ENCODE measurements around the gene CMIP.
"Not testable (repeated sequence)": the region's sequence is repeated elsewhere in the genome, so short reads cannot be mapped to it uniquely, and the experiment has no call there.

Gene CMIP

DNA sequence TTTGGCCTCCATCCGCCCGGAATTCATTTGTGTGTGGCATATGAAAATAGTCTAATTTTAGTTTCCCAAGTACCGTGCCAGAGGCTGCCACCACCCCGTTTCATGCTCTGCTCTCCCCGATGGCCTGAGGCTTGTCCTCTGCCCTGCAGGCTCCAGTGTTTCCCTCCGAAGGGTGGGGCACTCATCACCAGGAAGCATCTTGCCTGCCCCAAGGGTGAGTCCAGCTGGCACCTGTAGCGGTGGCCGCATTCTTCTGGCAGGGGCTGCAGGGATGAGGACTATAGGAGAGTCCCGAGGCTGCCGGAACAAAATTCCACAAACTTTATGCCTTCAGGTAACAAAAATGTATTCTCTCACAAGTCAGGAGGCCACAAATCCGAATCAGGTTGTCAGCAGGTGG lies 23.1 kb upstream of the CMIP start:
- DNase-seq, result no peak

DNA sequence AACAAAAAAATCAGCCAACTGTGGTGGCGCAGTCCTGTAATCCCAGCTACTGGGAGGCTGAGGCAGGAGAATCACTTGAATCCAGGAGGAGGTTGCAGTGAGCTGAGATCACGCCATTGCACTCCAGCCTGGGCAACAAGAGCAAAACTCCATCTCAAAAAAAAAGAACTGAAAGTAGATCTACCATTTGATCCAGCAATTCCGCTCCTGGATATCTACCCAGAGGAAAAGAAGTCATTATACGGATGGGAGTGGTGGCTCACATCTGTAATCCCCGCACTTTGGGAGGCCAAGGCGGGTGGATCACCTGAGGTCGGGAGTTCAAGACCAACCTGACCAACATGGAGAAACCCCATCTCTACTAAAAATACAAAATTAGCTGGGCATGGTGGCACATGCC lies 22.5 kb upstream of the CMIP start:
- not testable (repeated sequence) for DNase-seq

DNA sequence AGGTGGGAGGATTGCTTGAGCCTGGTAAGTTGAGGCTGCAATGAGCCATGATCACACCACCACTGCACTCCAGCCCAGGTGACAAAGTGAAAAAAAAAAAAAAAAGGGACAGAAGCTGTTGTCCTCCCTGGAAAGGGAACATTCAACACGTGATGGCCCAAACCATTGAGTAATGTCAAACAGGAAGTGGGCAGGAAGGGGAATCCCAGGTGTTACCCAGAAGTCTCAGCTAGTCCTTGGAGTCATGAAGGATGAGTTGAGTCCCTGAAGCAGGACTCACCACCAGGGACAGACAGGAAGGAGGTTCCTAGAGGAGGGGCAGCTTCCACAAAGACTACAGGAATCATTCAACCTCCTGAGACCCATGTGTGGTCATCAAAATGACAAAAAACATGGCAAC lies 19.8 kb upstream of the CMIP start:
- no peak for DNase-seq

DNA sequence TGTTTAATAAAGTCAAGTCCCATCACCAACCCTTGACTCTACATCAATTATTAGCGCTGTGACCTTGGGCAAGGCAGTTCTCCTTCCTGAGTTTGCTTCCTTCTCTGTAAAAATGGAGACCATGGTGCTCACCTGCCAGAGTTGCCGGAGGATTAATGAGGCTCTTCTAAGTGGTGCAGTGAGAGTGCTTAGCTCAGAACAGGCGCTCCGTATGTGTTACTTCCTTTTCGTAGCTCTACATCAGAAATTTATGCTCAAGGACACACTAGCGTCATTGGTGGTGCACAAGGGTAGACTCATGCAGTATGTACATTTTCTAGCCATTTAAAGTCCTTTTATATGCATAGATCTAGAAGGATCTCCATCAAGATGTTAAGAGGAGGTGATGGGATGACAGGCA lies 17.4 kb upstream of the CMIP start:
- no peak for DNase-seq

- DNase-seq, result no peak
Observed at GRCh38 chr16:81429045-81429521, 15.5 kb upstream of the CMIP start.

DNA sequence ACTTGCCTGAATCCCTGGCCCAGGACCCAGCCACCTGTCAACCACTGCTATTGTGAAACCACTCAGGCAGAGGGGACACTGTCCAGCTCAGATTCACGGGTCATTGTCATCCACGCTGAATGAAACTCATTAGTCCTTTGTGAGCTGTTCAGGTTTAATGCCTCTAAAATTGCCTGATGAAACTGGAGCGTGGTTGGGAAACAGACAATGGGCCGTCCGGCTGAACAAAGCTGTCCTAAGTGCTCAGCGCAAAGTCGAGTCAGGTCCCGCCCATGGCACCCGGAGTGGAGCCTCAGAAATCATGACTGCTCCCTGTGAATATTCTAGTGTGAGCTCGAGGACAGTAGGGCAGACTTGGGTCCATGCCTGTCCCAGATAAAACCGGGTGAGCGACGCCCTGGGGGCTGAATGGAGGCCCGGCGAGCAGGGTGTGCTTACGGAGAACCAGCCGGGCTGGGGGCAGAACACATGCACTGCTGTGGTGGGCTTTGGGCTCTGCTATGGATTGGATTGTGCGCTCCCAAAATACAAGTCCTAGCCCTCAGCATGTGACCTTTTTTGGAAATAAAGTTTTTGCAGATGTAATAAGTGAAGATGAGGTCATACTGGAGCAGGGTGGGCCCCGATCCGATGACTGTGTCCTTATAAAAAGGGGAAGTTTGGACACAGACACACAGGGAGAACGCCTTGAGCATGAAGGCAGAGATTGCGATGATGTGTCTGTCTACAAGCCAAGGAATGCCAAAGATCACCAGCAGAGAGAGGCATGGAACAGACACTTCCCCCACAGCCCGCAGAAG lies 12.9 kb upstream of the CMIP start:
- DNase-seq, result no peak

DNA sequence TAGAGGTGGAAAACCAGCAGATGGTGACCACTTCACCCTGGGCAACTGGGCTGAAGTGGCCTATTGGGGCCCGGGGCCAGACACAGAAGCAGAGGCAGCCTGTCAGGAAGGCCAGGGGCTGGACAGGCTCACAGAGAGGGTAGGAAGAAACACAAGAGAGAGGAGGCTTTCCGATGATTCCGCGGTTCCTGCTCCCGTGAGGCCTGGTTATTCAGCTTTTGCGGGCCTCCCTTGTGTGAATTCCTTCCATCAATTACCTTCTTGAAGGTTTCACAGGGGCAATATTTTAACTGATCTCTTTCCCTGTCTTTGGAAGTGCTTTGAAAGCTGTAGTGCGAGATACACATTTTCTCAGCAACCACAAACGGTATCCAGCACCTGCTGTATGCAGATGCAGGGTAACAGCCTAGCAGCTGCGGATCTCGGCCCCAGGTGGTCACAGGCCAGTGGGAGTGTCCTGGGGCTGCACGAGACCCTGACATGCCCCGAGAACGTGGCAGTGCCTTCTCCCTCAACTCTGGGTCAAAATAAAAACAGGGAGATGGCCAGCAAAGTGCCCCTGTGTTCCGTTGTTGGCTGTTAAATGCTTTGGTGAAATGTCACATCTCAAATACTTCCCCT lies 11.6 kb upstream of the CMIP start:
- no peak for DNase-seq

DNA sequence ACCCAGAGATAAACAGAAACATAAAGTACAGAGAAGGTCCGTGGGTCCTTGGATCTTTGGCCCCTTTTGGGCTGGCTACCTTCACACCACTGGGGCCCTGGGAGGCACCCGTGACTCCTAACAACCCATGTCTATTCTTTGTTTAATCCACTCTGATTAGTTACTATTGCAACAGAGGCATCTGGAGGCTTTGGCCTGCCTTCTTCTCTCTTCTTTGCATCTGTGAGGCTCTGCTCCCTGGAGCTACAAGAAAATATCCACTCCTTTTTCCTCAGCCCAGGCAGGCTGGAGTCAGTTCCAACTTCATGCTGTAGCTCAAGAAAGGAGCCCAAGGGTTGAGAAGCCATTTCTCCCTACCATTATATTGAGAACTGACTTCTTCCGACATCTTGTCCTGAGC lies 9.5 kb upstream of the CMIP start:
- no peak for DNase-seq

DNA sequence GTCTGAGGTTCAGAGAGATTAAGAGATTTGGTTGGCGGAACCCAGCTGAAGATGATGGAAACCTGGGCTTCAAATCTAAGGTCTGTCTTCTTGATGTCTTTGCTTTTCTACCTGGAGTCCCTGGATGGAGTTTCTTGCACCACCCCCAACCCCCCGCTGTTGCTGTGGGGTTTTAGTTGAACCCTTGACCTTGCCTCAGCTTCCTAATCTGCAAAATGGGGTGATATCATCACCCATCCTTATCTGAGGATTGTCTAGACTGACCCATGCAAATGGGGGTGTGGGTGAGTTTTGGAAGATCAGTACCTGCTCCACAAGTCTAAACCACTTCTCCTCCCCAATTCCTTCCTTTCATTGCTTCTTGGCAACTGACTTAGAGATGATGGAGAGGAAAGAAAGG lies 9.0 kb upstream of the CMIP start:
- DNase-seq, result no peak

GRCh38 chr16:81436386-81436785 lies 8.2 kb upstream of the CMIP start:
- DNase-seq, result no peak

- no peak for DNase-seq
Observed at GRCh38 chr16:81437865-81438264, 6.7 kb upstream of the CMIP start.

GRCh38 chr16:81440888-81441761 lies 3.5 kb upstream of the CMIP start:
- no peak for DNase-seq

GRCh38 chr16:81442220-81442915 lies 2.2 kb upstream of the CMIP start:
- no peak for DNase-seq

DNA sequence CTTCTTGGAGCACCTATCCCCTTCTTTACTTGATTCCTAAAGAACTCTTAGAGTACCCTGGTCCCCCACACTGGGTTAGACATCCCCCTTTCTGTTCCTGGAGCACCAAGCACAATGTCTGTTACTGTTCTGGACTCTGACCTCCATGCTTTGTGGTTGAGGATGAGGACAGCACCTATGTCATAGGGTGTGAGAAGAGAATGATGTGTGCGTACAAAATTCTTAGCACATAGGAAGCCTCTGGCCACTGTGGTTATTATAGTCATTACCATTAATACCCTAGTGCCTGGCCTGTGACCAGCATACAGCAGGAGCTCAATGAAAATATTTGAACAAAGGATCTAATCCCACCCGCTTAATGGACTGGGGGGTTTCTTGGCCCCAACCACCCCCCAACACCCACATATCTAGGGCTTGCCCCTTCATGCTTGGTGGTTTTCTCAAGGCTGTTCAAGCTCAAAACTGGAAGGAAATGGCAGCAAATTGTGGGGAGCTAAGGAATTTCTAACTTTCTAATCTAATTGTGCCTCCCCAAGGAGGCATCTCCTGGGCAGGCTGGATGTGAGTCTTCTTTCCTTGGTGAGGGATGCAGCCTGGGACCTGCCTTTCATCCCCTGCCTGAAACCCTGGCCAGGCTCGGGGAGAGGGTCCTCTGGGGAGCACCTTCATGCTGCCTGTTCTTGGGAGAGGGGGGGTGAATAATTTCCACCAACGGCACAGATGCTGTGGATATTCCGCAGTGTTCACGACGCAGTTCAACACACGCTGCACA lies 1.5 kb upstream of the CMIP start:
- no peak for DNase-seq

DNA sequence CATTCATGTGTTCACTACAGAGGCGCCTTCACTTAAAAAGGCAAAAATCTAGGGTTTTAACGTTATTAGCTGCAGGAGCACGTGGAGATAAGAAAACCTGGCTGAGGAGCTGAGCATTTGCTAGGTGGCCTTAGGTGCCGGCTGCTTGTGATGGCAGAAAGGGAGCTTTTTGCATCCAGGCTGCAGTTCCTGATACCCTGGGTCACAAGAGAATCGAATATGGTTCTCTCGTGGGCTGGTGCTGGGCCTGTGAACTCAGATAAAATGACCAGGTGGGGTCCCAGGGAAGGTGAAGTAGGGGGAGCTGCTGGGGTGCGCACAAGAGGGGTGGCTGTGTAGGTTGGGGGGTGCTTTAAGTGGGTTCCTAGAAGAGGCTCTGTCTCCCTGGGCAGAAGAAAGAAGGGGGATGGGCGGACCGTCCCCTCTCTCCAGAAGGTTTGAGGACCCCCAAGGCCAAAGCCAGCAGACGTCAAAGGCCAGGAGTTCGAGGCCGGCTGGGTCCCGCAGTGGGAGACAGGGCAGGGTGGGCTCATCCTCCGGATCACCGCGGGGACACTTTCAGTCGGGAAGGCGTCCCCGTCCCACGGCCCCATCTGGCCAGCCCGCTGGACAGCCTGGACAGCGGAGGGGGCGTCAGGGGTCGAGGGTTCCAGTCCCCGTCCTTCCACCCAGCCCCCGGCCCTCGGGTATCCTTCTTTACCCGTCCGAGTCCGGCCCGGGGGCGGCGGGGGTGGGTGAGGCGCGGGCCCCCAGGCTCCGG lies 740 bp upstream of the CMIP start:
- peak; percentile 26 for DNase-seq

GRCh38 chr16:81445143-81445961 lies 744 bp downstream of the CMIP start:
- DNase-seq, result peak; percentile 23

DNA sequence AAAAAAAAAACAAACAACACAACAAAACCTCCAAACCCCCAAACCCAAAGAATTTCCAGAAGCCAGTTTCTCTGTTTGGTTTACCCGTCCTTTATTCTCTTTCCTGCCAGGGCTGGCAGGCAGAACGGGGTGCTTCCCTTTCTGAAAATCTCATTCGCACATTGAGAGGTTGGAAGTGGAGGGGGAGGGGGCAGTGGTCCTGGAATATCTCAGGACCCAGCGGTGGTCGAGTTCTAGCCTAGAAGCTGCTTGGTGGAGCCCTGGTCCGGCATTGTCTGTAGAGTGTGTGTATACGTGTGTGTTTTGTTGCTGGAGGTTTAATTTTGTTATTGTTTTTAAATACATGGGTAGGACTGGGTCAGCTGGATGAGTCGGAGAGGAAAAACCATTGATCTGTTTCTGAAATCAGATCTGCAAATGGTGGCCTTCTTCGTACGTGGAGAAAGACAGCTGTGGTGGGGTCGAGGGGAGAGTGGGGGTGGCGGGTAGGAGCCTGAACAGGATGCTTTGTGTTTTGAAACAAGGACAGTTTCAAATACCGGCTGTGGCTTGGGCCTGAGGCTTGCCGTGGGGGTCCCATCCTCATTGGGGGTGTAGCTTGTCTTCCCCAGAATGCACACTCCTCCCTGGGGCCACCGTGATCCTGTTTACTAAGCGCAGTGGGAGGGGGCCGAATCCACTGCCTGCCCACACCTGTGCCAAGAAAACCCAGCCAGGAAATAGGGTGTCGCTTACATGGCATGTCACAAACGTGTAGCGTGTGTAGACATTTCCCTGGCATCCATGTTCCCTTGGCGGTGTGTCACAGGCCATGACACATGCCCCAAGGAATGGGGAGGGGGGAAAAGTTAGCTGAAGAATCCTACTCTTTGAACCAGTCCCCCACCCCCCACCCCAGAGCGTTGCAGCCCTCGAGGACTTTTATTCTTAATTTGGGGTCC lies 1.6 kb downstream of the CMIP start:
- DNase-seq, result no peak

DNA sequence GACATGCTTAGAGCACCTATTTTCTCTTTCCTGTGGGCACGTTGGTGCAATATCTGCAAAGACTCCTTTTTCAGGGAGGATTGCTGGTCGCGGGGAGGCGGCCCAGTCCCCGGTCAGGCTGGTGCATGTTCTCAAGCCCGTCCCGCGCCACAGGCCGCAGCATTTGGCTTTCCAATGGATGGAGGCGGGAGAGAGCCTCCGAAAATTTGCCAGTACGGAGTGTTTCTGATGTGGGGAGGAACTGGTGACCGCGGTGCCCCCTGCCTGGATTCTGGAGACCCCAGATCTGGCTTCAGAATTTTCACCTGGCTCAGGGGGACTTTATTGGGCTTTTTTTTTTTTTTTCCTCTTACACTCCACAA lies 2.3 kb downstream of the CMIP start:
- no peak for DNase-seq

GRCh38 chr16:81447383-81448101 lies 2.9 kb downstream of the CMIP start:
- no peak for DNase-seq
